Renal cortical epithelial cell (primary cell): Measurements from ENCODE around the gene RPL36A. TPM values are rescaled to one million over a fixed set of nuclear protein-coding genes. Genes with fewer than 3 reads are reported as not detected.

Experiments used
- DNase-seq: peaks from one replicate; pipeline ENCODE4 v3.0.0-alpha.2; 2011; ENCODE audit warnings: low read depth
- total RNA-seq: library from RNA; depleted of rRNA; stranded (reverse); fragments of >200 nt; gene quantifications from 2 replicates; pipeline ENCODE4 v1.2.3, GENCODE V29; 2014

Gene RPL36A
- 807 and 955 TPM in 2 replicates for total RNA-seq

GRCh38 chrX:101390664-101391525 lies at the start of gene RPL36A:
Gene RPL36A, plus strand, starts transcription at chrX:101391011. Its CDS starts 33 bp downstream, at chrX:101391044.
- DNase-seq = peak; percentile 85

- peak; percentile 10 for DNase-seq
These were observed 42.9 kb upstream of the RPL36A start for GRCh38 chrX:101347859-101348451.

- DNase-seq = peak; percentile 51
These were observed 42.2 kb upstream of the RPL36A start, which contains the start of gene TIMM8A for GRCh38 chrX:101348452-101349192. Gene TIMM8A, minus strand, starts transcription at chrX:101348742. Its CDS starts 78 bp downstream, at chrX:101348664.

- no peak for DNase-seq
These were observed 41.6 kb upstream of the RPL36A start for GRCh38 chrX:101349193-101349562.

GRCh38 chrX:101357166-101357795 lies 33.5 kb upstream of the RPL36A start:
- peak; percentile 9 for DNase-seq

- DNase-seq = no peak
These were observed 30.8 kb upstream of the RPL36A start for GRCh38 chrX:101359966-101360365.

- DNase-seq = no peak
These were observed 30.4 kb upstream of the RPL36A start for GRCh38 chrX:101360390-101360789.

- DNase-seq = no peak
These were observed 28.7 kb upstream of the RPL36A start for GRCh38 chrX:101362116-101362515.

- DNase-seq = no peak
These were observed 28.1 kb upstream of the RPL36A start for GRCh38 chrX:101362757-101363156.

GRCh38 chrX:101365301-101365795 lies 25.5 kb upstream of the RPL36A start:
- no peak for DNase-seq

- DNase-seq = no peak
These were observed 22.0 kb upstream of the RPL36A start for GRCh38 chrX:101368800-101369199.

GRCh38 chrX:101369687-101370086 lies 21.1 kb upstream of the RPL36A start:
- no peak for DNase-seq

- DNase-seq = no peak
These were observed 19.8 kb upstream of the RPL36A start for GRCh38 chrX:101370888-101371504.

- no peak for DNase-seq
These were observed 13.3 kb upstream of the RPL36A start for GRCh38 chrX:101377547-101377946.

GRCh38 chrX:101383679-101384205 lies 7.1 kb upstream of the RPL36A start:
- DNase-seq = no peak

GRCh38 chrX:101385026-101385684 lies 5.7 kb upstream of the RPL36A start:
- no peak for DNase-seq

- DNase-seq = no peak
These were observed 4.8 kb upstream of the RPL36A start, which contains the start of gene BTK for GRCh38 chrX:101385795-101386541. Gene BTK, minus strand, starts transcription at chrX:101386191. Its CDS starts 10,907 bp downstream, at chrX:101375284.

GRCh38 chrX:101386542-101386885 lies 4.3 kb upstream of the RPL36A start:
- no peak for DNase-seq

GRCh38 chrX:101388604-101389003 lies 2.2 kb upstream of the RPL36A start:
- no peak for DNase-seq

- DNase-seq = no peak
These were observed 1.0 kb downstream of the RPL36A start for GRCh38 chrX:101391831-101392230.
